Ovary (tissue), 3 donors: ENCODE results near the gene RPL31.

ENCODE experiments used
- CTCF ChIP-seq, 3 donors: fragments of 450-650 bp in 2 of 3; fragments of 200-600 bp in 1 of 3; IDR thresholded peaks; one replicate each; pipeline versions ENCODE4 v1.5.1 to v1.8.0; 2016 to 2022; ENCODE audit warnings: antibody characterized with exemption in 3 of 3, mild to moderate bottlenecking in 1 of 3
- EP300 ChIP-seq: sonication (generic); formaldehyde crosslinking; IDR thresholded peaks from one replicate; pipeline ENCODE4 v1.6.1; 2017; ENCODE audit warnings: antibody characterized with exemption
- donor health status: DM: no; HTN: no; CAD: no.

GRCh38 chr2:100976061-100976460 lies 26.0 kb upstream of the RPL31 start:
- no peak for TF ChIP-seq EP300
- no peak for TF ChIP-seq CTCF (IDR thresholded peaks at IDR 0.05)
